Uterus (tissue), 4 donors: ENCODE results near the gene KIAA1755. TPM values are rescaled to one million over a fixed set of nuclear protein-coding genes. Genes with fewer than 3 reads are reported as not detected.

Experiments used
- DNase-seq, 2 donors: peaks; one replicate each; pipeline ENCODE4 v3.0.0-alpha.2; 2019 to 2020
- H3K27ac ChIP-seq, 2 donors: fragments of 200-600 bp; sonication (generic); 1 replicate in 1 of 2; 2 replicates in 1 of 2; pipeline ENCODE4 v1.5.1; 2016 to 2018
- H3K27me3 ChIP-seq, 2 donors: fragments of 200-600 bp; sonication (generic); one replicate each; pipeline ENCODE4 v1.5.1; 2018 to 2019; ENCODE audit warnings: control low read depth in 1 of 2
- H3K36me3 ChIP-seq, 2 donors: fragments of 200-600 bp; sonication (generic); one replicate each; pipeline ENCODE4 v1.5.1; 2019; ENCODE audit warnings: control low read depth in 1 of 2
- H3K4me1 ChIP-seq, 2 donors: fragments of 200-600 bp; sonication (generic); one replicate each; pipeline ENCODE4 v1.5.1; 2018 to 2019; ENCODE audit warnings: control low read depth in 1 of 2
- H3K4me3 ChIP-seq, 2 donors: fragments of 200-600 bp; sonication (generic); 1 replicate in 1 of 2; 2 replicates in 1 of 2; pipeline ENCODE4 v1.5.1; 2018 to 2019; ENCODE audit warnings: mild to moderate bottlenecking in 1 of 2
- H3K9me3 ChIP-seq, 2 donors: fragments of 200-600 bp; sonication (generic); one replicate each; pipeline ENCODE4 v1.5.1; 2019; ENCODE audit warnings: control low read depth in 1 of 2
- POLR2A ChIP-seq, 2 donors: fragments of 450-650 bp; IDR thresholded peaks; one replicate each; pipeline ENCODE4 v1.6.1; 2016; ENCODE audit warnings: antibody characterized with exemption in 2 of 2, mild to moderate bottlenecking in 1 of 2, moderate library complexity in 1 of 2
- intact Hi-C: fragments of 100-400 bp; cut with DNase I; formaldehyde crosslinking; loops from one replicate; pipeline ENCODE4 v1.15.1; 2023; ENCODE audit warnings: low total_unique reads
- total RNA-seq, 4 donors: library from RNA; depleted of rRNA in 3 of 4; stranded (reverse); fragments of >200 nt in 3 of 4; gene quantifications; one replicate each; pipeline versions ENCODE4 v1.1.0 to v1.2.4, GENCODE V29; 2014 to 2023
- TF ChIP-seq, protein P1 (sequence below), 4 experiments: fragments of 200-600 bp in 2 of 4; fragments of 450-650 bp in 2 of 4; sonication (generic) in 2 of 4; IDR thresholded peaks; one replicate each; pipeline ENCODE4 v1.5.1; 2016 to 2019; ENCODE audit warnings: antibody characterized with exemption in 4 of 4, mild to moderate bottlenecking in 2 of 4, moderate library complexity in 1 of 4
- donor health status: DM: yes; HTN: yes; CAD: no.

KIAA1755 gene
- total RNA-seq, 4 donors from 2014 or later: 5.3 to 47.6 (median 15.7) TPM

DNA sequence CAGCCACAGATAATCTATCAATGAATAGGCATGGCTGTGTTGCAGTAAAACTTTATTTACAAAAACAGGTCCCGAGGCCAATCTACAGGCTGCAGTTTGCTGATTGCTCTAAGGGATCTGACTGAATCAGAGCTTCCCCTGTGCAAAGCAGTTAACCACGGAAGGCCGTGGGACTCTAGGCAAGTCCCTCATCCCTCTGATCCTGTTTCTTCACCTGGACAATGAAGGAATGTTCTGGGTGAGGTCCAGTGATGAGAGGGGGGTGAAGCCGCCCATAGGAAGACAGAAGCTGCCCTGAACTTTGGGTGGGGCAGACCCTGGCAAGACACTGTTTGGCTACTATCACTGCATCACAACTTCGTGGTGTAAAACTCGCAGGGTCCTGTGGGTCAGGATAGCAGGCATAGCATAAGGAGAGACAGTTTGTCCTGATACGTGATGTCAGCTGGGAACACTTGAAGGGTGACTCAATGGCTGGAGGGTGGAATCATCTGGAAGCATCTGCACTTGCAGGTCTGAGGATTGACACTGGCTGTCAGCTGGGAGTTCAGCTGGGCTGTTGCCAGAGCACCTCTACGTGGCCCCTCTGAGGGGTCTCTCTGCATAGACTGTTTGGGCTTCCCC is 62.2 kb downstream of the KIAA1755 start:
- intact Hi-C loops: no loop called here
- TF ChIP-seq POLR2A (IDR thresholded peaks at IDR 0.05): no peak
- TF ChIP-seq, protein P1, sequence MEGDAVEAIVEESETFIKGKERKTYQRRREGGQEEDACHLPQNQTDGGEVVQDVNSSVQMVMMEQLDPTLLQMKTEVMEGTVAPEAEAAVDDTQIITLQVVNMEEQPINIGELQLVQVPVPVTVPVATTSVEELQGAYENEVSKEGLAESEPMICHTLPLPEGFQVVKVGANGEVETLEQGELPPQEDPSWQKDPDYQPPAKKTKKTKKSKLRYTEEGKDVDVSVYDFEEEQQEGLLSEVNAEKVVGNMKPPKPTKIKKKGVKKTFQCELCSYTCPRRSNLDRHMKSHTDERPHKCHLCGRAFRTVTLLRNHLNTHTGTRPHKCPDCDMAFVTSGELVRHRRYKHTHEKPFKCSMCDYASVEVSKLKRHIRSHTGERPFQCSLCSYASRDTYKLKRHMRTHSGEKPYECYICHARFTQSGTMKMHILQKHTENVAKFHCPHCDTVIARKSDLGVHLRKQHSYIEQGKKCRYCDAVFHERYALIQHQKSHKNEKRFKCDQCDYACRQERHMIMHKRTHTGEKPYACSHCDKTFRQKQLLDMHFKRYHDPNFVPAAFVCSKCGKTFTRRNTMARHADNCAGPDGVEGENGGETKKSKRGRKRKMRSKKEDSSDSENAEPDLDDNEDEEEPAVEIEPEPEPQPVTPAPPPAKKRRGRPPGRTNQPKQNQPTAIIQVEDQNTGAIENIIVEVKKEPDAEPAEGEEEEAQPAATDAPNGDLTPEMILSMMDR (IDR thresholded peaks at IDR 0.05): no peak
- H3K4me1 ChIP-seq: no peaks in the 10 kb centered on the region
- no peaks in the 10 kb centered on the region for H3K9me3 ChIP-seq
- H3K27me3 ChIP-seq: no peaks in the 10 kb centered on the region
- peak in 1 of 2 donors; percentile 9 for DNase-seq
- H3K4me3 ChIP-seq: no peak overlapping the region
- no peak overlapping the region for H3K27ac ChIP-seq
- H3K36me3 ChIP-seq: no peaks in the 10 kb centered on the region

DNA sequence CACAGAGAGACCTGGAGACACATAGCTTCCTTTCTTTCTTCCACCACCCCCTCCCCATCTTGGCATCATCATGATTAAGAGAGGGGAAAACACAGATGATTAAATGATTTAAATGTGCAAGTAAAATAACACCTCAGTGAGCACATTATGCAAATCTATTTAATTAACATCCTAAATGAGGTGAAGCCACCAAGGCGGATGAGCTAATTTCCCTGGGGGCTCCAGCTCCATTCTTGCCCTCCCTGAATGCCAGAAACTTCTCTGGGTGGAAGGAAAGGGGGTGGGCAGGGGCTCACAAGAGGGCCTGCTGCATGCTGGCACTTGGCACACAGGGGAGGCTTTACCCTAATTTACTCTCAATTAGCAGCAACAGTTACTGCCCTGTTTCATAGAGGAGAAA is 62.9 kb downstream of the KIAA1755 start:
- no peak overlapping the region for H3K27ac ChIP-seq
- H3K36me3 ChIP-seq: no peaks in the 10 kb centered on the region
- no peak for DNase-seq
- intact Hi-C loops: no loop called here
- TF ChIP-seq POLR2A (IDR thresholded peaks at IDR 0.05): no peak
- TF ChIP-seq, protein P1 (IDR thresholded peaks at IDR 0.05): no peak
- H3K9me3 ChIP-seq: no peaks in the 10 kb centered on the region
- no peak overlapping the region for H3K4me3 ChIP-seq
- no peaks in the 10 kb centered on the region for H3K4me1 ChIP-seq
- H3K27me3 ChIP-seq: no peaks in the 10 kb centered on the region

DNA sequence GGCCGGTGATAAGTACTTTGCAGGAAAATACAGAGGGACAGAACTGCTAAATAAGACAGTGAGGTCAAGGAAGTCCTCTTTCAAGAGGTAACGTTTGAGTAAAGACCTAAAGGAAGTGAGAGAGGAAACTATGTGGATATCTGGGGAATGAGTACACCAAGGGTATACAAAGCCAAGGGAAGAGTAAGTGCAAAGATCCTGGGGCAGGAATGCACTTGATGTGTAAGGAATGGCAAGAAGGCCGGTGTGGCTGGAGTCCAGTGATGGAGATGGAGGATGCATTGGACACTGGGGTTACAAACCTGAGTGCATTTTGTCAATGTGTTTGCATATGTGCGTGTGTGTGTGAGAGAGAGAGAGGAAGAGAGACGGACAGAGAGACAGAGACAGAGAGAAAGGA is 63.3 kb downstream of the KIAA1755 start:
- Histone ChIP-seq H3K4me3 (no peak overlapping the region), H3K27me3 (no peaks in the 10 kb centered on the region), H3K27ac (no peak overlapping the region), H3K36me3 (no peaks in the 10 kb centered on the region), H3K4me1 (no peaks in the 10 kb centered on the region), H3K9me3 (no peaks in the 10 kb centered on the region)
- no peak for DNase-seq
- TF ChIP-seq, protein P1 (IDR thresholded peaks at IDR 0.05): no peak
- no peak for TF ChIP-seq POLR2A (IDR thresholded peaks at IDR 0.05)
- intact Hi-C loops: no loop called here

DNA sequence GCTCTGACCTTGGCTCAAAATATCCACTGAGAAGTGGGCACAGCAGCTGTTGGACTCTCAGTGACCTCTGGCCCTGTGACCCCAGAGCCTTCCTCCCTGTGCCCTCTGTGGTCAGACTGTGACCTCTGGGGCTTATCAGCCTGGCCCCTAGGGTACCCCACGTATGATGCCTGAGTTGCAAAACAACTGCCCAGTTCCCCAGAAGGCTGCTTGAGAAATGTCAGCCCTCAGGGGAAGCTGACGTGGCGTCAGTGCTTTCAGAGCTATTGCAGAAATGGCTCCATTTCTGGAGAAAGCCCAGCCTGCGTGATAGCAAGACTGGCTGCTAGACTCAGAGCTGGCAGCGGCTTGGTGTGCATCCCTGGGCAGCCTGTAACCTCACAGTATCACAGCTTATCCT is 63.9 kb downstream of the KIAA1755 start:
- peak; percentile 49 to 58 for DNase-seq
- Histone ChIP-seq H3K27me3 (no peaks in the 10 kb centered on the region), H3K27ac (no peak overlapping the region), H3K4me3 (no peak overlapping the region), H3K4me1 (no peaks in the 10 kb centered on the region), H3K36me3 (no peaks in the 10 kb centered on the region), H3K9me3 (no peaks in the 10 kb centered on the region)
- TF ChIP-seq POLR2A (IDR thresholded peaks at IDR 0.05): no peak
- TF ChIP-seq, protein P1 (IDR thresholded peaks at IDR 0.05): no peak
- intact Hi-C loops: no loop called here

DNA sequence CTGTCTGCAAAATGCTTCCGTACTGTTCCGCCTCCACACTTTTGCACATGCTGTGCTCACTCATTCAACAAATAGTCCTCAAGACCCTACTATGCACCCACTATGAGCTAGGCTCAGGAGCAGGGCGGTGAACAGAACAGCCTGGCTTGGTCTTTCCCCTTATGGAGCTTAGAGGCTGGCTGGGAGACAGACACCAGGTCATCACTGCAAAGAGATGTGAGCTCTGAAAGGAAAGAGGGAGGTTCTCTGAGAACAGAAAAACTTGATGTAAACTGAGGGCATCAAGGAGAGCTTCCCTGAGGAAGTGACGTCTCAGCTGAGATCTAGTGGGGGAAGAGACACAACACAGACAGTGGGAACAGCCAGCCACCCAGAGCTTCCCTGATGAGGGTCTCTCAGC is 64.5 kb downstream of the KIAA1755 start:
- Histone ChIP-seq H3K27me3 (no peaks in the 10 kb centered on the region), H3K4me3 (no peak overlapping the region), H3K27ac (no peak overlapping the region), H3K36me3 (no peaks in the 10 kb centered on the region), H3K4me1 (no peaks in the 10 kb centered on the region), H3K9me3 (no peaks in the 10 kb centered on the region)
- DNase-seq: no peak
- no peak for TF ChIP-seq POLR2A (IDR thresholded peaks at IDR 0.05)
- TF ChIP-seq, protein P1 (IDR thresholded peaks at IDR 0.05): no peak
- intact Hi-C loops: no loop called here
